ENCODE results near the gene KCNIP4.

- TF ChIP-seq EZH2 (IDR thresholded peaks at IDR 0.05; ENCODE audit: insufficient read depth, low read length) (no peak), CTCF (IDR thresholded peaks at IDR 0.05; ENCODE audit: insufficient read depth, low read depth, low read length) (no peak)
Measured at GRCh38 chr4:21898101-21898500, 50.5 kb downstream of the KCNIP4 start.
